ENCODE data around the gene ZMIZ1.
"Not testable (repeated sequence)": the region's sequence is repeated elsewhere in the genome, so short reads cannot be mapped to it uniquely, and the experiment has no call there.

The ZMIZ1 gene

GRCh38 chr10:79275105-79275430 lies 206.3 kb downstream of the ZMIZ1 start:
- peaks cover 72% of the 10 kb centered on the region; the same call in 1 of the 2 replicates for H3K36me3 ChIP-seq (ENCODE audit: insufficient read depth, low read length)
- no peaks in the 10 kb centered on the region for H3K4me1 ChIP-seq (ENCODE audit: insufficient read depth, low read length, poor library complexity, severe bottlenecking)
- H4K20me1 ChIP-seq (ENCODE audit: insufficient read depth, low read length, poor library complexity, severe bottlenecking), result peaks cover 14% of the 10 kb centered on the region
- no peaks in the 10 kb centered on the region for H3K9me3 ChIP-seq (ENCODE audit: insufficient read depth, low read depth, low read length)
- H3K79me2 ChIP-seq (ENCODE audit: insufficient read depth, low read length), result peaks cover 36% of the 10 kb centered on the region; the same call in 1 of the 2 replicates
- H3K4me3 ChIP-seq (ENCODE audit: low read length, poor library complexity, severe bottlenecking), result no peak overlapping the region
- no peaks in the 10 kb centered on the region for H3K27me3 ChIP-seq (ENCODE audit: insufficient read depth, low read length, poor library complexity, severe bottlenecking)
- no peak overlapping the region for H3K9ac ChIP-seq (ENCODE audit: low read depth, low read length, poor library complexity, severe bottlenecking)
- no peak overlapping the region for H3K4me2 ChIP-seq (ENCODE audit: low read depth, low read length, poor library complexity, severe bottlenecking)
- H3K9me2 ChIP-seq (replicated peaks; ENCODE audit: low read depth, low read length), result no peaks in the 10 kb centered on the region
- H2AFZ ChIP-seq (ENCODE audit: low read length), result no peak overlapping the region
- H3F3A ChIP-seq (ENCODE audit: low read depth), result no peaks in the 10 kb centered on the region
- TF ChIP-seq EZH2phosphoT487 (IDR thresholded peaks at IDR 0.05; ENCODE audit: borderline replicate concordance) (no peak), CTCF (conservative IDR thresholded peaks at IDR 0.05; ENCODE audit: low read length) (no peak)

GRCh38 chr10:79275431-79275851 lies 206.7 kb downstream of the ZMIZ1 start:
- H3K4me2 ChIP-seq (ENCODE audit: low read depth, low read length, poor library complexity, severe bottlenecking), result no peak overlapping the region
- H4K20me1 ChIP-seq (ENCODE audit: insufficient read depth, low read length, poor library complexity, severe bottlenecking), result peaks cover 14% of the 10 kb centered on the region
- H3F3A ChIP-seq (ENCODE audit: low read depth), result no peaks in the 10 kb centered on the region
- H2AFZ ChIP-seq (ENCODE audit: low read length), result no peak overlapping the region
- H3K9me2 ChIP-seq (replicated peaks; ENCODE audit: low read depth, low read length), result no peaks in the 10 kb centered on the region
- H3K4me3 ChIP-seq (ENCODE audit: low read length, poor library complexity, severe bottlenecking), result no peak overlapping the region
- no peaks in the 10 kb centered on the region for H3K27me3 ChIP-seq (ENCODE audit: insufficient read depth, low read length, poor library complexity, severe bottlenecking)
- H3K36me3 ChIP-seq (ENCODE audit: insufficient read depth, low read length), result peaks cover 72% of the 10 kb centered on the region; the same call in 1 of the 2 replicates
- H3K9ac ChIP-seq (ENCODE audit: low read depth, low read length, poor library complexity, severe bottlenecking), result no peak overlapping the region
- no peaks in the 10 kb centered on the region for H3K9me3 ChIP-seq (ENCODE audit: insufficient read depth, low read depth, low read length)
- TF ChIP-seq CTCF (conservative IDR thresholded peaks at IDR 0.05; ENCODE audit: low read length), result no peak
- H3K79me2 ChIP-seq (ENCODE audit: insufficient read depth, low read length), result peaks cover 36% of the 10 kb centered on the region; the same call in 1 of the 2 replicates
- H3K4me1 ChIP-seq (ENCODE audit: insufficient read depth, low read length, poor library complexity, severe bottlenecking), result no peaks in the 10 kb centered on the region

DNA sequence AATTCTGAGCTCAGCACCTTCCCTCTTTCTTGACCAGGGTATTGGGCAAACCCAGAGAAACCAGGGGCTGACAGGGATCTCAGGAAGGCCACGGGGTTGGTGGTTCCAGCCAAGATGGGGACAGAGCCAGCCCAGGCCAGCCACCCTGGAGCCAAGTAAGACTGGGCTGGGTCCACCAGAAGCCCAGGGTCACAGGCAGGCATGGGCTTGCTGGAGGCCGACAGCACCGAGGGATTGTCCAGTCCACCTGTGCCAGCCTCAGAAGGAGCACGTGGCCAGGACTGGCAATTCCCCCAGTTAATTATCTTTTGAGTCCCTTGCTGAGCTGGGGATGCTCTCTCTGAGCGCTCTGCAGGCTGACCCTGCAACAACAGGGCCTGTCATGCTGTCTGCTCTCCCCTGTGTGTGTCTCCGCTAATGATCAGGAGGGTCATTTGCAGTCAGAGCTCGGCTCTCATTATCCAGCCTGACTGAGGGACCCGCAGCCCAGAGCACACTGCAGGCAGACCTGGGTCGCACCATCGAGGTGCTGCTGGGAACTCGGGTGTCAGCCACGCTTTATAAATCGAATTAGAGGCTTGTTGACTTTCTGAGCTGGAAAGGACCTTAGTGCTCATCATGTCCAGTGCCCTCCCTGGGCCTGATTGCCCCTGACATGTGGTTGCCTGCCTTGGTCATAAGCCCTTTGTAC lies 209.0 kb downstream of the ZMIZ1 start:
- H3K4me2 ChIP-seq (ENCODE audit: low read depth, low read length, poor library complexity, severe bottlenecking), result no peak overlapping the region
- peaks cover 20% of the 10 kb centered on the region; the same call in 1 of the 2 replicates for H3K79me2 ChIP-seq (ENCODE audit: insufficient read depth, low read length)
- H3K9me3 ChIP-seq (ENCODE audit: insufficient read depth, low read depth, low read length), result no peaks in the 10 kb centered on the region
- H4K20me1 ChIP-seq (ENCODE audit: insufficient read depth, low read length, poor library complexity, severe bottlenecking), result peaks cover 14% of the 10 kb centered on the region
- TF ChIP-seq EZH2phosphoT487 (IDR thresholded peaks at IDR 0.05; ENCODE audit: borderline replicate concordance) (no peak), CTCF (conservative IDR thresholded peaks at IDR 0.05; ENCODE audit: low read length) (no peak)
- H3K4me3 ChIP-seq (ENCODE audit: low read length, poor library complexity, severe bottlenecking), result no peak overlapping the region
- H2AFZ ChIP-seq (ENCODE audit: low read length), result no peak overlapping the region
- H3F3A ChIP-seq (ENCODE audit: low read depth), result no peaks in the 10 kb centered on the region
- no peaks in the 10 kb centered on the region for H3K9me2 ChIP-seq (replicated peaks; ENCODE audit: low read depth, low read length)
- no peak overlapping the region for H3K9ac ChIP-seq (ENCODE audit: low read depth, low read length, poor library complexity, severe bottlenecking)
- H3K4me1 ChIP-seq (ENCODE audit: insufficient read depth, low read length, poor library complexity, severe bottlenecking), result no peaks in the 10 kb centered on the region
- peaks cover 71% of the 10 kb centered on the region; the same call in 1 of the 2 replicates for H3K36me3 ChIP-seq (ENCODE audit: insufficient read depth, low read length)
- no peaks in the 10 kb centered on the region for H3K27me3 ChIP-seq (ENCODE audit: insufficient read depth, low read length, poor library complexity, severe bottlenecking)

DNA sequence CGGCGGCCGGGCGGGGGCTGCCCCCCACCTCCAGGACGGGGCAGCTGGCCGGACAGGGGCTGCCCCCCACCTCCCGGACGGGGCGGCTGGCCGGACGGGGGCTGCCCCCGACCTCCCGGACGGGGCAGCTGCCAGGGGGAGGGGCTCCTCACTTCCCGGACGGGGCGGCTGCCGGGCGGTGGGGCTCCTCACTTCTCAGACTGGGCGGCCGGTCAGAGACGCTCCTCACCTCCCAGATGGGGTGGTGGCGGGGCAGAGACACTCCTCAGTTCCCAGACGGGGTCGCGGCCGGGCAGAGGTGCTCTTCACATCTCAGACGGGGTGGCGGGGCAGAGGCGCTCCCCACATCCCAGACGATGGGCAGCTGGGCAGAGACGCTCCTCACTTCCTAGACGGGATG lies 210.3 kb downstream of the ZMIZ1 start:
- H3K4me2 ChIP-seq (ENCODE audit: low read depth, low read length, poor library complexity, severe bottlenecking); H3K9ac ChIP-seq (ENCODE audit: low read depth, low read length, poor library complexity, severe bottlenecking); H3F3A ChIP-seq (ENCODE audit: low read depth); H3K9me2 ChIP-seq (replicated peaks; ENCODE audit: low read depth, low read length); H4K20me1 ChIP-seq (ENCODE audit: insufficient read depth, low read length, poor library complexity, severe bottlenecking); H3K4me3 ChIP-seq (ENCODE audit: low read length, poor library complexity, severe bottlenecking); H2AFZ ChIP-seq (ENCODE audit: low read length); H3K27me3 ChIP-seq (ENCODE audit: insufficient read depth, low read length, poor library complexity, severe bottlenecking); H3K4me1 ChIP-seq (ENCODE audit: insufficient read depth, low read length, poor library complexity, severe bottlenecking); H3K9me3 ChIP-seq (ENCODE audit: insufficient read depth, low read depth, low read length): not testable (repeated sequence)
- Histone ChIP-seq H3K36me3 (ENCODE audit: insufficient read depth, low read length) (peaks cover 77% of the 10 kb centered on the region; the same call in 1 of the 2 replicates), H3K79me2 (ENCODE audit: insufficient read depth, low read length) (peaks cover 13% of the 10 kb centered on the region; the same call in 1 of the 2 replicates)

Data from Loucy (cell line).